GM23248 (cell line): ENCODE data around the gene XPA.

ENCODE experiments used
- EZH2 ChIP-seq: fragments of 200-600 bp; sonication (generic); IDR thresholded peaks from 2 replicates; pipeline ENCODE4 v1.6.1; 2018; ENCODE audit warnings: antibody characterized with exemption, mild to moderate bottlenecking; ENCODE audit not compliant: insufficient read depth, poor library complexity, severe bottlenecking
- EZH2phosphoT487 ChIP-seq: fragments of 200-600 bp; sonication (generic); IDR thresholded peaks from 2 replicates; pipeline ENCODE4 v1.6.1; 2018; ENCODE audit warnings: antibody characterized with exemption, moderate library complexity, mild to moderate bottlenecking, low read depth; ENCODE audit not compliant: insufficient read depth

DNA sequence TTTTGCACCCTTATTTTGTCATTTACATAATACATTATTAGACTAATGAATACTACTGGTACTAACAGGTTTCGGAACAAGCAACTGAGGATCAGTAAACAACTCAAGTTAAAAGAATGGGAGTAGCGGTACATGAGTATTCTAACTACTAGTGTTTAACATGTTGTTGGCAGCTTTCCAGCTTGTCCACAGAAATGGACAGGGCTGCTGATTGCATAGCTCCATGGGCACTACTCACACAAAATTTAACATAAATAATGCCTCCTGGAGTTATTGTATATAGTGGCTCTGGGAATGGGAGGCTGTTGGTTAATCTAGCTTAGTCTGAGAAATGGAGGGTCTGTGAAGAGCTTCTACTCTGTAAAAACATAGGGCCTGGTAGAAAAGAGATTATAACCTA, 56.8 kb downstream of the XPA start:
- TF ChIP-seq EZH2: no peak
- TF ChIP-seq EZH2phosphoT487: no peak
